Measurements from ENCODE around the gene GABBR2. TPM values are rescaled to one million over a fixed set of nuclear protein-coding genes. Genes with fewer than 3 reads are reported as not detected.
"Not testable (repeated sequence)": the region's sequence is repeated elsewhere in the genome, so short reads cannot be mapped to it uniquely, and the experiment has no call there.

The GABBR2 gene
- total RNA-seq, 4 donors from 2014 or later = 0.17 to 0.26 TPM; not detected in 2

DNA sequence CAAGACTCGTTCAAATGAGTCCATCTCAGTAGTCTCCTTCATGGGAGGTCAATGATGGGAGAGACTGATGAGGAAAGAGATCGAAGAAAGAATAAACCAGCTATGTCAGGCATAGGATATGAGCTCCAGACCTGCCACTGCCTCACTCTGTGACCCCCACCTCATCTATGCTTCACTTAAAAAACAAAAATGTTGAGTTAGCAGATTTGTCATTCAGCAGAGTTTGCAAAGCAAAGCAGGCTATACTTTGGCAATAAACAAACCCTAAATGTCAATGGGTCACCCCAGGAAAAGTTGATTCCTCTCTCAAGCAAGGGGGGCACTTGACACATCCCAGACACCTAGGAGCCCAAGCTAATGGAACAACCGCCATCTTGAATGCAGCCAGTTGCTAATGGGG is 117.0 kb downstream of the GABBR2 start:
- Histone ChIP-seq H3K4me1 (no peaks in the 10 kb centered on the region), H3K4me3 (no peak overlapping the region), H3K27me3 (peaks cover 0 to 22% (median 0%) of the 10 kb centered on the region in 4 donors), H3K9me3 (no peaks in the 10 kb centered on the region), H3K36me3 (no peaks in the 10 kb centered on the region), H3K27ac (replicated peaks in 1 of 4) (no peak overlapping the region)
- intact Hi-C loops (cut with DNase I) = no loop called here
- TF ChIP-seq EP300 (IDR thresholded peaks at IDR 0.05) (no peak), POLR2A (IDR thresholded peaks at IDR 0.05; ENCODE audit: low read depth) (no peak), POLR2AphosphoS5 (IDR thresholded peaks at IDR 0.05) (no peak)
- TF ChIP-seq, protein P1, sequence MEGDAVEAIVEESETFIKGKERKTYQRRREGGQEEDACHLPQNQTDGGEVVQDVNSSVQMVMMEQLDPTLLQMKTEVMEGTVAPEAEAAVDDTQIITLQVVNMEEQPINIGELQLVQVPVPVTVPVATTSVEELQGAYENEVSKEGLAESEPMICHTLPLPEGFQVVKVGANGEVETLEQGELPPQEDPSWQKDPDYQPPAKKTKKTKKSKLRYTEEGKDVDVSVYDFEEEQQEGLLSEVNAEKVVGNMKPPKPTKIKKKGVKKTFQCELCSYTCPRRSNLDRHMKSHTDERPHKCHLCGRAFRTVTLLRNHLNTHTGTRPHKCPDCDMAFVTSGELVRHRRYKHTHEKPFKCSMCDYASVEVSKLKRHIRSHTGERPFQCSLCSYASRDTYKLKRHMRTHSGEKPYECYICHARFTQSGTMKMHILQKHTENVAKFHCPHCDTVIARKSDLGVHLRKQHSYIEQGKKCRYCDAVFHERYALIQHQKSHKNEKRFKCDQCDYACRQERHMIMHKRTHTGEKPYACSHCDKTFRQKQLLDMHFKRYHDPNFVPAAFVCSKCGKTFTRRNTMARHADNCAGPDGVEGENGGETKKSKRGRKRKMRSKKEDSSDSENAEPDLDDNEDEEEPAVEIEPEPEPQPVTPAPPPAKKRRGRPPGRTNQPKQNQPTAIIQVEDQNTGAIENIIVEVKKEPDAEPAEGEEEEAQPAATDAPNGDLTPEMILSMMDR (IDR thresholded peaks at IDR 0.05) = no peak
- no peak for DNase-seq (ENCODE audit: extremely low spot score)
- 90% methylated on average over 3 of the region's 3 CpGs for WGBS

DNA sequence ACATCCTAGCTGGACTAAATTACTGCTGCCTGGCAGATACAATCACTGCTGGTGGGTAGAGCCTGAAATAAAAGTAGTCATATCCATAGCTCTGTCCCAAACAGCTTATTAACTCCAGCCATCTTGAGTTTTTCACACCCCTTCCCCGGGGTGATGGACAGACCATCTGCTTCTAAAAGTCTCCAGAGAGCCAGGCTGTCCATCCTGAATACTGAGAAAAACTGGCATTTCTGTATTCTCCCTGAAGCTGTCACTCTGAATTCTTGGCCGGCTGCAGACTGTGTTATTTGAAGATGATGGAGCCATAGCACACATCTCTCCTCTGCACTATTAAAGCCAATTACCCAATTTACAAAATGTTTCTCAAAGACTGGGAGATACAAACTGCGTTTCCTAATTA is 118.6 kb downstream of the GABBR2 start:
- intact Hi-C loops (cut with DNase I) = no loop called here
- no peaks in the 10 kb centered on the region for H3K36me3 ChIP-seq

DNA sequence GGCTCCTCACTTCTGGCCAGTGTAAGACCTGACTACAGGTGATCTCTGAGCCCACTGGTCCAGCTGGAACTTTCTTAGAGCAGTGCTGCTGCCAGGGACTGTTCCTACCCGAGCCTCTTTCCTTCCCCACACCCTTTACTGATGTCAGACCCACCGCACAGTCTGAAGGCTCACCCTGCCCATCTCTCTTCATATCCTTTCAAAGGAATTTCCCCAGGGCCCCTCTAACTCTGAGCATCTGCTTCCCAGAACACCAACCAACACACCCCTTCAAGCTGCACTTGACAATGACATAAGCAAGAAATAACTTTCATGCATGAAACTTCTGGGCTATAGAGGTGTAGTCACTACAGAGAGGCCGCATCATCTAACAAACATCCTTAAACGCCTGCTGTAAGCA is 119.6 kb downstream of the GABBR2 start:
- no peaks in the 10 kb centered on the region for H3K36me3 ChIP-seq
- H3K27me3 ChIP-seq = peaks cover 0 to 23% (median 0%) of the 10 kb centered on the region in 4 donors
- 79% methylated on average over 4 of the region's 4 CpGs for WGBS
- intact Hi-C loops (cut with DNase I) = no loop called here
- H3K4me3 ChIP-seq = no peak overlapping the region
- no peaks in the 10 kb centered on the region for H3K9me3 ChIP-seq
- H3K27ac ChIP-seq (replicated peaks in 1 of 4) = no peak overlapping the region
- DNase-seq (ENCODE audit: extremely low spot score) = no peak
- no peak for TF ChIP-seq EP300 (IDR thresholded peaks at IDR 0.05)
- TF ChIP-seq POLR2A (IDR thresholded peaks at IDR 0.05; ENCODE audit: low read depth) = no peak
- TF ChIP-seq, protein P1 (IDR thresholded peaks at IDR 0.05) = no peak
- no peak for TF ChIP-seq POLR2AphosphoS5 (IDR thresholded peaks at IDR 0.05)
- H3K4me1 ChIP-seq = no peaks in the 10 kb centered on the region

More for the DNA sequence above, 118.6 kb downstream of the GABBR2 start:
- no peak overlapping the region for H3K4me3 ChIP-seq
- 83% methylated on average over 3 of the region's 3 CpGs for WGBS
- no peak for TF ChIP-seq POLR2AphosphoS5 (IDR thresholded peaks at IDR 0.05)
- TF ChIP-seq EP300 (IDR thresholded peaks at IDR 0.05) = no peak
- DNase-seq (ENCODE audit: extremely low spot score) = no peak
- H3K27me3 ChIP-seq = peaks cover 0 to 15% (median 0%) of the 10 kb centered on the region in 4 donors
- no peaks in the 10 kb centered on the region for H3K4me1 ChIP-seq
- no peaks in the 10 kb centered on the region for H3K9me3 ChIP-seq
- no peak overlapping the region for H3K27ac ChIP-seq (replicated peaks in 1 of 4)

DNA sequence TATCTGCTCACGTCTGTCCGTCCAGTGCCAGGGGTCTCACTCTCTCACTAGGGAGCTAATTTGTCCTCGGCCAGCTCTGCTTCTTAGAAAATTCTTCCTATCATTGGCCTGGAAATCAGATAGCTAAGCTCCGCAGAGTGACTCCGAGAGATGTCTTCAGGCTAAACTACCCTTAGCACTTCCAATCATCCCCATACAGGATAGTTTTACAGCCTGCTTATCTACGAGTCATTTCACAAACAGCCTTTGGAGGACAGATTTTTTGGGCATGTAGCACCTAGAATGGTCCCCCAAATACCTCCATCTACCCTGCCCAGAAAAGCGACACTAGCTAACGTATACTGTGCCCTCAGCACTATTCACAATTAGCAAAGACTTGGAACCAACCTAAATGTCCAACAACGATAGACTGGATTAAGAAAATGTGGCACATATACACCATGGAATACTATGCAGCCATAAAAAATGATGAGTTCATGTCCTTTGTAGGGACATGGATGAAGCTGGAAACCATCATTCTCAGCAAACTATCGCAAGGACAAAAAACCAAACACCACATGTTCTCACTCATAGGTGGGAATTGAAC is 123.8 kb downstream of the GABBR2 start:
- peaks cover 0 to 23% (median 0%) of the 10 kb centered on the region in 4 donors for H3K27me3 ChIP-seq
- WGBS = 63% methylated on average over 9 of the region's 10 CpGs
- intact Hi-C loops (cut with DNase I) = not testable (repeated sequence)

DNA sequence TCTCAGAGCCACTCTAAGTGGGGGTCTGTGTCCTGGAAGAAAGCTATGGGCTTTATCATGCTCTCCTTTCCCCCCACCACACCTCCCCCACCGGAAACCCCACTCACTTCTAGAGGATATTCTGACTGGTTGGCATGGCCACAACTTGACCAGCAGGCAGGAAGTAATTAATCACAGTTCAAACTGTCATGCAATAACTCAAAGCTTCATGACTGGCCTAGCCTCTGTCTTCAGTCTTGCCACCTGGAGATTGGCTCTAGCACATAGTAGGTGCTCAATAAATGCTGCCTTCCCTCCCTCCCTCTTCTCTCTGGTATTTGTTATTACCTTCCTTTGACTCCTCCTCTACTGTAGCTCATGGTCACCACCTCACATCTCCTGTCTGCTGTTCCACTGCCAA is 124.7 kb downstream of the GABBR2 start:
- no peaks in the 10 kb centered on the region for H3K9me3 ChIP-seq
- intact Hi-C loops (cut with DNase I) = no loop called here
- no peak overlapping the region for H3K4me3 ChIP-seq
- H3K4me1 ChIP-seq = no peaks in the 10 kb centered on the region
- DNase-seq (ENCODE audit: extremely low spot score) = no peak
- no peaks in the 10 kb centered on the region for H3K36me3 ChIP-seq
- 25% methylated on average over 1 of the region's 1 CpG for WGBS
- H3K27me3 ChIP-seq = peaks cover 0 to 26% (median 0%) of the 10 kb centered on the region in 4 donors
- no peak overlapping the region for H3K27ac ChIP-seq (replicated peaks in 1 of 4)
- TF ChIP-seq POLR2AphosphoS5 (IDR thresholded peaks at IDR 0.05) (no peak), POLR2A (IDR thresholded peaks at IDR 0.05; ENCODE audit: low read depth) (no peak), EP300 (IDR thresholded peaks at IDR 0.05) (no peak)
- TF ChIP-seq, protein P1 (IDR thresholded peaks at IDR 0.05) = no peak

More for the DNA sequence above, 123.8 kb downstream of the GABBR2 start:
- not testable (repeated sequence) for H3K9me3 ChIP-seq; H3K36me3 ChIP-seq; H3K4me1 ChIP-seq; H3K4me3 ChIP-seq; H3K27ac ChIP-seq (replicated peaks in 1 of 4); DNase-seq (ENCODE audit: extremely low spot score)

DNA sequence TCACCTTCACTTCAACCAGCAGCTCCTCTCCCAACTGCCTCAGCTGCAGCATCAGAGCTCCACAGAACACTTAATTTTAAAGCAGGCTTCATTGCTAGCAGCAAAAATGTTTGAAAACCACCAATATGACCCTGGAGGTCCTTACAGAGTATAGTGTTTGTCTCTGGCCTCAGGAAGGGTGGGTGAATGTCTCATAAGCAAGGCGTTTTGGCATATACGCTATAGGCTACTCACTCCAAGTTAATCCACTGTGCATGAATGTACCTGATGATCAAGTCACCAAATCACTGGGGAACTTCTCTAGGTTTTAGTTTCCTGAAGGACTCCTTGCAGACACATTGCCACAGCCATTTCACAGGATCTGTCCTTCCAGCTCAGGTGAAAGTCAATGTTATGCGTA is 125.3 kb downstream of the GABBR2 start:
- no peak overlapping the region for H3K27ac ChIP-seq (replicated peaks in 1 of 4)
- TF ChIP-seq, protein P1 (IDR thresholded peaks at IDR 0.05) = no peak
- TF ChIP-seq POLR2A (IDR thresholded peaks at IDR 0.05; ENCODE audit: low read depth) (no peak), EP300 (IDR thresholded peaks at IDR 0.05) (no peak), POLR2AphosphoS5 (IDR thresholded peaks at IDR 0.05) (no peak)
- H3K9me3 ChIP-seq = no peaks in the 10 kb centered on the region
- H3K4me3 ChIP-seq = no peak overlapping the region
- H3K36me3 ChIP-seq = no peaks in the 10 kb centered on the region
- intact Hi-C loops (cut with DNase I) = no loop called here
- whole genome bisulfite sequencing = 81% methylated on average over 3 of the region's 3 CpGs
- H3K4me1 ChIP-seq = no peaks in the 10 kb centered on the region
- DNase-seq (ENCODE audit: extremely low spot score) = no peak
- peaks cover 0 to 26% (median 0%) of the 10 kb centered on the region in 4 donors for H3K27me3 ChIP-seq
